Renal cortical epithelial cell (primary cell): Measurements from ENCODE around the gene AFF4. TPM values are rescaled to one million over a fixed set of nuclear protein-coding genes. Genes with fewer than 3 reads are reported as not detected.
A peak's percentile ranks its signal among the peaks of the same experiment; 100 is the strongest.
"Not testable (repeated sequence)": the region's sequence is repeated elsewhere in the genome, so short reads cannot be mapped to it uniquely, and the experiment has no call there.

Experiments
- DNase-seq: peaks from one replicate; pipeline ENCODE4 v3.0.0-alpha.2; 2011; ENCODE audit warnings: low read depth
- total RNA-seq: library from RNA; depleted of rRNA; stranded (reverse); fragments of >200 nt; gene quantifications from 2 replicates; pipeline ENCODE4 v1.2.3, GENCODE V29; 2014

AFF4 gene
- total RNA-seq, result 48.6 and 95.0 TPM in 2 replicates

- peak; percentile 81 for DNase-seq
Observed at GRCh38 chr5:132963171-132964104, at the start of gene AFF4. Gene AFF4, minus strand, starts transcription at chr5:132963634. Its CDS starts 26,445 bp downstream, at chr5:132937189.

- not testable (repeated sequence) for DNase-seq
Observed at GRCh38 chr5:133008455-133008854, 45.0 kb upstream of the AFF4 start.

- peak; percentile 65 for DNase-seq
Observed at GRCh38 chr5:133006653-133007052, 43.2 kb upstream of the AFF4 start.

- no peak for DNase-seq
Observed at GRCh38 chr5:132999246-132999645, 35.8 kb upstream of the AFF4 start.

GRCh38 chr5:132998556-132998955 is 35.1 kb upstream of the AFF4 start:
- no peak for DNase-seq

- DNase-seq, result no peak
Observed at GRCh38 chr5:132996307-132996706, 32.9 kb upstream of the AFF4 start.

- DNase-seq, result no peak
Observed at GRCh38 chr5:132987531-132988408, 24.3 kb upstream of the AFF4 start.

GRCh38 chr5:132982971-132983370 is 19.5 kb upstream of the AFF4 start:
- DNase-seq, result not testable (repeated sequence)

GRCh38 chr5:132981288-132981687 is 17.9 kb upstream of the AFF4 start:
- no peak for DNase-seq

GRCh38 chr5:132979976-132980375 is 16.5 kb upstream of the AFF4 start:
- no peak for DNase-seq

GRCh38 chr5:132979367-132979940 is 16.0 kb upstream of the AFF4 start:
- DNase-seq, result peak; percentile 92

GRCh38 chr5:132976852-132977251 is 13.4 kb upstream of the AFF4 start:
- no peak for DNase-seq

- not testable (repeated sequence) for DNase-seq
Observed at GRCh38 chr5:132972436-132972828, 9.0 kb upstream of the AFF4 start.

GRCh38 chr5:132971483-132972435 is 8.3 kb upstream of the AFF4 start:
- DNase-seq, result no peak

- no peak for DNase-seq
Observed at GRCh38 chr5:132965120-132965519, 1.7 kb upstream of the AFF4 start.

- DNase-seq, result peak; percentile 69
Observed at GRCh38 chr5:132962429-132963021, 909 bp downstream of the AFF4 start.

- DNase-seq, result peak; percentile 40
Observed at GRCh38 chr5:132961887-132962286, 1.5 kb downstream of the AFF4 start.

- DNase-seq, result peak; percentile 74
Observed at GRCh38 chr5:132961123-132961815, 2.2 kb downstream of the AFF4 start.

- not testable (repeated sequence) for DNase-seq
Observed at GRCh38 chr5:132956166-132956799, 7.2 kb downstream of the AFF4 start.
